B cell (primary cell): ENCODE results near the gene OR51B4. TPM values are rescaled to one million over a fixed set of nuclear protein-coding genes. Genes with fewer than 3 reads are reported as not detected.

Source experiments
- ATAC-seq: fragments of 200-7000 bp; cut with Tn5 transposase; one replicate; pipeline ENCODE4 v1.10.0; 2021; ENCODE audit warnings: low read depth, mild to moderate bottlenecking, moderate number of reproducible peaks, moderate library complexity
- CTCF ChIA-PET: fragments of 350-600 bp; sonication (Branson Sonifier 250); formaldehyde crosslinking; loops from one replicate; lab custom pipeline; 2021; ENCODE audit warnings: antibody characterized with exemption, inconsistent platforms; lab: Charles Lee
- POLR2A ChIA-PET: fragments of 350-600 bp; sonication (Branson Sonifier 250); formaldehyde crosslinking; loops from one replicate; lab custom pipeline; 2021; ENCODE audit warnings: antibody characterized with exemption; lab: Charles Lee
- DNase-seq: peaks from one replicate; pipeline ENCODE4 v3.0.0; 2013
- H2AFZ ChIP-seq: 2 replicates; pipeline ENCODE4 v1.6.1; 2012; ENCODE audit warnings: mild to moderate bottlenecking, low read depth, low read length; ENCODE audit not compliant: insufficient read depth, poor library complexity, severe bottlenecking
- H3K27ac ChIP-seq, 2 donors: 1 replicate in 1 of 2; 2 replicates in 1 of 2; pipeline ENCODE4 v1.5.1; 2012 to 2013; ENCODE audit warnings: low read length in 2 of 2, mild to moderate bottlenecking in 2 of 2, moderate library complexity in 1 of 2
- H3K27me3 ChIP-seq, 4 experiments: fragments of 200-600 bp in 1 of 4; sonication (generic) in 1 of 4; replicated peaks in 1 of 4; 1 replicate in 2 of 4; 2 replicates in 2 of 4; pipeline versions ENCODE4 v1.6.1 to v1.7.0; 2013 to 2016; ENCODE audit warnings: low read length in 3 of 4, mild to moderate bottlenecking in 2 of 4, mixed read lengths in 1 of 4, moderate library complexity in 1 of 4; ENCODE audit not compliant: insufficient read depth in 4 of 4, control insufficient read depth in 3 of 4; ENCODE audit errors: control extremely low read depth in 1 of 4
- H3K36me3 ChIP-seq, 2 experiments: replicated peaks in 1 of 2; 1 replicate in 1 of 2; 2 replicates in 1 of 2; pipeline versions ENCODE4 v1.6.1 to v1.7.1; 2013; ENCODE audit warnings: low read length in 1 of 2; ENCODE audit not compliant: insufficient read depth in 2 of 2, control insufficient read depth in 1 of 2; ENCODE audit errors: control extremely low read depth in 1 of 2, extremely low read depth in 1 of 2
- H3K4me1 ChIP-seq, 2 donors: fragments of 200-600 bp in 1 of 2; sonication (generic) in 1 of 2; 1 replicate in 1 of 2; 2 replicates in 1 of 2; pipeline versions ENCODE4 v1.5.1 to v1.6.1; 2013 to 2017; ENCODE audit warnings: low read length in 2 of 2; ENCODE audit not compliant: control insufficient read depth in 2 of 2, insufficient read depth in 2 of 2
- H3K4me2 ChIP-seq: replicated peaks from 2 replicates; pipeline ENCODE3; 2012; ENCODE audit warnings: mild to moderate bottlenecking, low read depth, low read length; ENCODE audit not compliant: poor library complexity, severe bottlenecking
- H3K4me3 ChIP-seq, 5 experiments: fragments of 200-600 bp in 1 of 5; sonication (generic) in 1 of 5; 1 replicate in 3 of 5; 2 replicates in 2 of 5; pipeline versions ENCODE4 v1.5.1 to v1.7.0; 2011 to 2016; ENCODE audit warnings: low read length in 4 of 5, mild to moderate bottlenecking in 4 of 5, low read depth in 2 of 5, control low read depth in 1 of 5, moderate library complexity in 1 of 5; ENCODE audit not compliant: insufficient read depth in 1 of 5; ENCODE audit errors: control extremely low read depth in 1 of 5, extremely low read depth in 1 of 5
- H3K79me2 ChIP-seq: fragments of 200-600 bp; sonication (generic); one replicate; pipeline ENCODE4 v1.6.0; 2016; ENCODE audit warnings: low read length; ENCODE audit not compliant: control insufficient read depth, insufficient read depth
- H3K9ac ChIP-seq: fragments of 200-600 bp; sonication (generic); 2 replicates; pipeline ENCODE4 v1.6.1; 2017; ENCODE audit warnings: mild to moderate bottlenecking, low read length, moderate library complexity
- H3K9me3 ChIP-seq, 3 donors: one replicate each; pipeline versions ENCODE4 v1.6.1 to v1.7.1; 2013; ENCODE audit warnings: low read length in 2 of 3; ENCODE audit not compliant: control insufficient read depth in 2 of 3, insufficient read depth in 1 of 3; ENCODE audit errors: control extremely low read depth in 1 of 3
- H4K20me1 ChIP-seq: 2 replicates; pipeline ENCODE4 v1.6.0; 2012; ENCODE audit warnings: mild to moderate bottlenecking, low read length; ENCODE audit not compliant: insufficient read depth, control insufficient read depth, poor library complexity, severe bottlenecking
- H3K27ac Mint-ChIP-seq: one replicate; pipeline ENCODE4 v1.8.0; 2021; ENCODE audit warnings: mixed read lengths
- H3K27me3 Mint-ChIP-seq: one replicate; pipeline ENCODE4 v1.8.0; 2021; ENCODE audit warnings: mixed read lengths
- H3K4me1 Mint-ChIP-seq: one replicate; pipeline ENCODE4 v1.8.0; 2021; ENCODE audit warnings: mixed read lengths
- H3K4me3 Mint-ChIP-seq: one replicate; pipeline ENCODE4 v1.8.0; 2021; ENCODE audit warnings: mixed read lengths
- H3K9me3 Mint-ChIP-seq: one replicate; pipeline ENCODE4 v1.8.0; 2022; ENCODE audit warnings: mixed read lengths; ENCODE audit not compliant: insufficient read depth
- EZH2 ChIP-seq: IDR thresholded peaks from 2 replicates; pipeline ENCODE4 v1.6.1; 2012; ENCODE audit warnings: borderline replicate concordance, low read depth, mild to moderate bottlenecking, moderate library complexity, low read length; ENCODE audit not compliant: insufficient read depth, poor library complexity, severe bottlenecking
- WGBS: methylation state at CpG from one replicate; pipeline ENCODE4 v1.1.5; 2013; ENCODE audit warnings: missing lambda C conversion rate; ENCODE audit not compliant: insufficient coverage; 5-methylcytosine and 5-hydroxymethylcytosine counted together
- intact Hi-C: fragments of 100-400 bp; cut with micrococcal nuclease; formaldehyde crosslinking; loops from one replicate; pipeline ENCODE4 v1.10.0; 2022
- polyA plus RNA-seq: library from polyadenylated mRNA; depleted of rRNA; stranded (reverse); fragments of >200 nt; gene quantifications from 2 replicates; pipeline ENCODE4 v1.2.3, GENCODE V29; 2012
- total RNA-seq, 2 donors: library from RNA; stranded (reverse); fragments of 120-200 nt in 1 of 2; gene quantifications; 1 replicate in 1 of 2; 2 replicates in 1 of 2; pipeline versions ENCODE4 v1.2.3 to v1.2.4, GENCODE V29; 2013 to 2022
- TF ChIP-seq, protein P1 (sequence below): fragments of 200-600 bp; IDR thresholded peaks from one replicate; pipeline ENCODE4 v1.8.0; 2022; ENCODE audit warnings: antibody characterized with exemption, mild to moderate bottlenecking

The OR51B4 gene
- total and polyA plus RNA-seq, 2 donors (not counting 1 experiment from before 2014, with no cell fraction given): 0.21 TPM; not detected in 1

- ChIA-PET CTCF (no interaction called here), POLR2A (no interaction called here)
- no peaks in the 10 kb centered on the region for H3K4me1 Mint-ChIP-seq
- H3K27me3 Mint-ChIP-seq: peaks cover 3% of the 10 kb centered on the region
- no peak overlapping the region for H3K4me2 ChIP-seq
- H3K27ac ChIP-seq: no peak overlapping the region
- no peak overlapping the region for H3K4me3 Mint-ChIP-seq
- H3K9ac ChIP-seq: no peak overlapping the region
- H3K27ac Mint-ChIP-seq: no peak overlapping the region
- no peaks in the 10 kb centered on the region for H4K20me1 ChIP-seq
- H3K4me1 ChIP-seq: no peaks in the 10 kb centered on the region
- no CpG with 5 or more reads among the region's 3 CpGs for WGBS
- H3K9me3 Mint-ChIP-seq: no peaks in the 10 kb centered on the region
- no peak overlapping the region for H3K4me3 ChIP-seq
- H3K36me3 ChIP-seq: no peaks in the 10 kb centered on the region
- no peaks in the 10 kb centered on the region for H3K79me2 ChIP-seq
- DNase-seq (no peak), ATAC-seq (no peak)
- intact Hi-C loops: no loop called here
- TF ChIP-seq EZH2: no peak
- TF ChIP-seq, protein P1, sequence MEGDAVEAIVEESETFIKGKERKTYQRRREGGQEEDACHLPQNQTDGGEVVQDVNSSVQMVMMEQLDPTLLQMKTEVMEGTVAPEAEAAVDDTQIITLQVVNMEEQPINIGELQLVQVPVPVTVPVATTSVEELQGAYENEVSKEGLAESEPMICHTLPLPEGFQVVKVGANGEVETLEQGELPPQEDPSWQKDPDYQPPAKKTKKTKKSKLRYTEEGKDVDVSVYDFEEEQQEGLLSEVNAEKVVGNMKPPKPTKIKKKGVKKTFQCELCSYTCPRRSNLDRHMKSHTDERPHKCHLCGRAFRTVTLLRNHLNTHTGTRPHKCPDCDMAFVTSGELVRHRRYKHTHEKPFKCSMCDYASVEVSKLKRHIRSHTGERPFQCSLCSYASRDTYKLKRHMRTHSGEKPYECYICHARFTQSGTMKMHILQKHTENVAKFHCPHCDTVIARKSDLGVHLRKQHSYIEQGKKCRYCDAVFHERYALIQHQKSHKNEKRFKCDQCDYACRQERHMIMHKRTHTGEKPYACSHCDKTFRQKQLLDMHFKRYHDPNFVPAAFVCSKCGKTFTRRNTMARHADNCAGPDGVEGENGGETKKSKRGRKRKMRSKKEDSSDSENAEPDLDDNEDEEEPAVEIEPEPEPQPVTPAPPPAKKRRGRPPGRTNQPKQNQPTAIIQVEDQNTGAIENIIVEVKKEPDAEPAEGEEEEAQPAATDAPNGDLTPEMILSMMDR: no peak
- H2AFZ ChIP-seq: no peak overlapping the region
- H3K27me3 ChIP-seq: no peaks in the 10 kb centered on the region
- no peaks in the 10 kb centered on the region for H3K9me3 ChIP-seq
These were observed 18.7 kb downstream of the OR51B4 start for GRCh38 chr11:5283086-5283485.

DNA sequence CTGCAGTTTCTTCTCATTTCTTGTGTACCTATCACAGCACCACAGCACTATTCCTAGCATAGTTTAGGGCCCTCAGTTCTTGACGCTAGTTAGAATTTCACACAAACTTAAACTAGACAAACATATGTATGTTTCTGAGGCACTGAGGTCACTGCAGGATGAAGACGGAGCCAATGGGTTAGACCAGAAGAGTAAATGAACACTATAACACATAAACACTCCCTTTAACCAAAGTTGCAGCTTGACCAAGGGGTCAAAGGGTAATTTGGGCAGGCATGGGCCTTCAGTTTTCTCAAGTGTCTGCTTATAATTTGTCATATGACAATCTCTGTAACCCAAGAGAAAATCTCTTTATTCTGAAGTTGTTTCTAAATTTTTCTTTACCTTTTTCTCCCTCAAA is 19.1 kb downstream of the OR51B4 start:
- H3K4me1 Mint-ChIP-seq: no peaks in the 10 kb centered on the region

More for the DNA sequence above, 19.1 kb downstream of the OR51B4 start:
- WGBS: no CpG with 5 or more reads among the region's 2 CpGs
- H3K4me1 ChIP-seq: no peaks in the 10 kb centered on the region
- no peaks in the 10 kb centered on the region for H3K79me2 ChIP-seq
- ChIA-PET CTCF (no interaction called here), POLR2A (no interaction called here)
- intact Hi-C loops: no loop called here
- DNase-seq: no peak
- no peak overlapping the region for H3K9ac ChIP-seq
- no peak overlapping the region for H3K4me2 ChIP-seq
- no peaks in the 10 kb centered on the region for H3K36me3 ChIP-seq
- no peaks in the 10 kb centered on the region for H3K9me3 ChIP-seq
- no peaks in the 10 kb centered on the region for H3K27me3 ChIP-seq
- Mint-ChIP-seq H3K27ac (no peak overlapping the region), H3K27me3 (peaks cover 3% of the 10 kb centered on the region), H3K4me3 (no peak overlapping the region), H3K9me3 (no peaks in the 10 kb centered on the region)
- ATAC-seq: no peak
- H3K4me3 ChIP-seq: no peak overlapping the region
- TF ChIP-seq EZH2: no peak
- TF ChIP-seq, protein P1: no peak
- no peak overlapping the region for H2AFZ ChIP-seq
- H3K27ac ChIP-seq: no peak overlapping the region
- H4K20me1 ChIP-seq: no peaks in the 10 kb centered on the region
